ENCODE results near the gene NXPH4.

The NXPH4 gene

DNA sequence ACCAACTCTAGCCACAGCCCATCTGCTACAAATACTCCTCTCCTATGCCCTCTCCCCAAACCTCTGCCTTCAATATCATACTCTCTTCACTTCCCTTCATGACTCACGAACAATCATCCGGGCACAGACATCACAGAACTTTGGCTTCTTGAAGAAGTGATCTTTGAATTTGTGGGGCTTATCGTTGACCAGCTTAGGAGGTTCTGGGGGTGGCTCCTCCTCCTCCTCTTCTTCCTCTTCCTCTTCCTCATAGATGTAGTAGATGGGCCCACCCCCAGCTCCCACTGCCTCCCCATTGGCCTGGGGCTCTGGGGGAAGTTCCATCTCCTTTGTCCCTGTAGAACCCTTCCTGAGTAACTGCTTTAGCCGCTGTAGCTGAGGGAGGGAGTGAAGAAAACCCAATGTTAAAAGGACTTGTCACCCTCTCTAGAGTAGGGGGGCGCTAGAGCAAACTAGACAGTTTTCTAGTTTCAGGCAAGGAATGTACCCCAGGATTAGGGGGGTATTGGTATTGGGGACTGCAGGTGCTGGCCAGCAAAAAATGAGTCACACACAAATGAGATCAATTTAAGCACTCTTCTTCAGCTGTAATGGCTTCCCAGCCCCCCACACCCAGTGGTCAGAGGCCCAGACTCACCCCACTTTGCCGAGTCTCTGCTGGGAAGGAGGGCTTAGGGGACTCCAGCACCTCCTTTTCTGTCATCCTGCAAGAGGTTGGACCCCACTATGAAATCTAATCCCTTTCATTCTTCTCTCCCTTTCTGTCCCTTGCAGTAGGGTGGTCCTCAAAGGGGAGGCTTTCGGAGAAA lies 32.5 kb downstream of the NXPH4 start:
- DNase-seq: no peak

GRCh38 chr12:57250541-57250940 lies 33.9 kb downstream of the NXPH4 start:
- no peak for DNase-seq

GRCh38 chr12:57250956-57251355 lies 34.4 kb downstream of the NXPH4 start, which contains the start of gene STAC3:
TSS of gene STAC3 (minus strand) at chr12:57251187. CDS start at chr12:57249636, 1,551 bp downstream.
- no peak for DNase-seq

DNA sequence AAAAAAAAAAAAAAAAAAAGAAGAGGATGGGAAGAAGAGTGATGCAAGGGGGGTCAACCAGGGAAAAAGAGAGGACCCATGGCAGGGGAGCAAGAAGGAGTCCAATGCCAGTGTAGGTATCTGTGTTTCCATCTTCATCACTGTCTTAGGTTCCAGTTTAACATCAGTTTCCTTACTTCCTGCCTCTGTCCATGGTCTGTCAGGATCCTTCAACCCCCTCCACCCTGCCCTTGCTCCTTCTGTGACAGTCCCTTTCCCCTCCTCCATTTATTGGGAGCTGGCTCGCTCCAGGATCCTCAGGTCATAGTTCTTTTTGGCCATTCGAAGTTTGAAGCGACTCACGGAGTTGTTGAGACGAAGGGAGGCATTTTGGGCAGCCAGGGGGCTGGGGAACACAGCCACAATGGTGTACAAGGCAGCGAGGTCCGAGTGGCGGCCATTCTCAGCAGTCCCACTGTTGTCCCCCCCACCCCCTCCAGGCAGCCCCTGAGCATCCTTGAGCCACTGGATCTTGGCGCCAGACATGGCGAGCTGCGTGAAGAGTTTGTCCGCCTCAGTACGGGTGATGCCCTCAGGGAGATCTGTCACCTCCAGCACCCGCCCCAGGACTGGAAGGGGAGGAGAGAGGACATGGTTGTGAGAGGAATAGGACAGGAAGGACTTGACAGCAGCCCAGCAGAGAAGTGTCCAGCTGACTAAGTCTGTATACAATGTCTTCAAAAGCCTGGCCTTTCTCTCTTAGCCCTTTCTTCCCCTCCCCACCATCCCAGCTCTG lies 38.1 kb downstream of the NXPH4 start:
- no peak for DNase-seq

DNA sequence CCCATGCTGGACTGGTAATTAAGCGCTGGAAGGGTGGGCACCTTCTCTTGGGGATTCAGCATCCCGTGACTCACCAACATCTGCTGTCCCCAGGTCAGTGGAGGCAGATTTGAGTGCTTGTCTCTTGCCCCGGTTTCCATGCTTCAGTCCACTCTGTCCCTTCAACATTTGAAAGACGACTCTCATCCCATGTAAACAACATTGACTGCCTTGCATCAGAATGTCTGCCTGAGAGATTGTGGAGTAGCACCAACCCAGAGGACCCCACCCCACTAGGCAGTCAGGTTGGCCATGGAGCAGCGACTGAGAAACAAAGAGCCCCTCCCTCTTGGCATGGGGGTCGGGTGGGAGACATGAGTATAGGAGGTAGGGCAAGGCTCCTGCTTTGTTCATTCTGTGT lies 39.3 kb downstream of the NXPH4 start:
- DNase-seq: no peak

DNA sequence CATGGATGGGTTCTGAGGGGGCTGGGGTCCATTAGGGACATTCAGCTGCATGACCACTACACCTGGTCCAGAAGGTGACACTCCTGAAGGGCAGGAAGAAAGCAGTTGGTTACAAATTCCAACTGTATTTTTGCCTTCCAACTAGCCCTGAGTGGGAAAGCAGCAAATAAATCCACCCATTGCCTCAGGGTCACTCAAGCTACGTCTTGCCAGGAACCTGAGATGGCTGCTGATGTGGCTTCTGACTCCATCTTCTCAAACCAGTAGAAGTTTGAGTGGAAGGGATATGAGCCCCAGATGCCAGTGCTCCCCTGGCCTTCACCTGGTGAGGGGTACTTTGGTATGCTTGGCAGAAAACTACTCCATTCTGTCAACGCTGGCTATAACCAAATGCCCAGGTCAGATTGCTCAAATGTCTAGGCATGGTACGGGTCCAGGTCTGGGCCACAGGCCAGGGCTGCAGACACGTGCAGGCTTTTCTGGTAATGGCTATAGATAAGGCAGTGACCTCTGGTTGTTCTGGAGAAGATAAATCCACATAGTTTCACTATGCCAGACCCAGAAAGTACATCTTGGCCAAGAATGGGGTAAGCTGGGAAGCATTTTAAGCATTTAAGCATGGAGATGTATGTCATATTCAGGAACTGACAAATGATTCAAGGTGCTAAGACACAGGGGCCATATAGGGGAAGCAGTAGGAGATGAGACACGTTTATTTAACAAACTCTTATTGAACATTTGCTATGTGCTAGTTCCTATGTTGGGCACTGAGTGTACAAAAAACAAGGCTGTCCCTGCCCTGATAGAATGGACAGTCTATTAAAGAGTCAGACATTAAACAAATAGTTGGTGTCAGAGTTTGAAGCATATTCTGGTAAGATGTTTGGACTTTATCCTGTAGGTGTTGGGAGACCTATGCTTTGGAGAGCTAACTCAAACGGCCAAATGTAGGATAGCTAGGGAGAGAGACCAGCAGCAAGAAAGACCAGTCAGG lies 42.7 kb downstream of the NXPH4 start:
- no peak for DNase-seq

DNA sequence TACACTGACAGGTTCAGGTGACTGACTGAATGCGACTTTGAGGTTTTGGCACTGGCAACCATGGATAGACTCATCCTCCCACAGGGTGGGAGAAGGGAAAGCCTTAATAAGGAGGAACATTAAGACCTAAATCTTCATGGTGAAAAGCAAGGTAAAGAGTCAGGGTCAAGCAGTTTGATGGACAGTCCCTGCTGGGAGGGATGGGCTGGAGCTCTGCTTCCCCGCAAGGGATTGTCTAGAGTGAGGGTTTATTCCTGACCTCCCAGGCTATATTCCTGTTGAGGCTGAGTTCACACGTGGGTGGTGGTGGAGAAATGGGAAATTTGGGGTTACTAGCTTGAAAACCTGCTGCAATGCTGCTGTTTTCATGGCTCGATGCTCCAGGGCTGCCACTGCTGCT lies 43.8 kb downstream of the NXPH4 start:
- no peak for DNase-seq

DNA sequence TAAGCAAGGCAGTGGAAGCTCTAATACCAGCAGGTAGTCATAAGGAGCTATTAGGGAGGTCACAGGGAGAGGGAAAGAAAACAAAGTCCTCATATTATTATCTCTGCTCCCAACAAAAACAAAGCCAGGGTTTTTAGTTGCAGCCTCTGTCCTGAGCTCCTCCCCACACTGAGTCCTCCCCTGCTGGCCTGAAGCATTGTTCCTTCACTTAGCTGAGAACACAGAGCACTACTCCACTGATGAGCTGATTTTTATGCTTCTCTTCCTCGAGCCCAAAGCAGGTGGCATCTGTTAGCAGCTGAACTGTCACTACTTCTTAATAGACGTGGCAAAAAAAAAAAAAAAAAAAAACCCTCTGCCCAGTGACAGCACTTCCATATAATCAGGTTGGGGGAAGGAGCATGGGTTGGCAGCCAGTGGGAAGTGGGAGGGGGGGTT lies 44.9 kb downstream of the NXPH4 start:
- no peak for DNase-seq

DNA sequence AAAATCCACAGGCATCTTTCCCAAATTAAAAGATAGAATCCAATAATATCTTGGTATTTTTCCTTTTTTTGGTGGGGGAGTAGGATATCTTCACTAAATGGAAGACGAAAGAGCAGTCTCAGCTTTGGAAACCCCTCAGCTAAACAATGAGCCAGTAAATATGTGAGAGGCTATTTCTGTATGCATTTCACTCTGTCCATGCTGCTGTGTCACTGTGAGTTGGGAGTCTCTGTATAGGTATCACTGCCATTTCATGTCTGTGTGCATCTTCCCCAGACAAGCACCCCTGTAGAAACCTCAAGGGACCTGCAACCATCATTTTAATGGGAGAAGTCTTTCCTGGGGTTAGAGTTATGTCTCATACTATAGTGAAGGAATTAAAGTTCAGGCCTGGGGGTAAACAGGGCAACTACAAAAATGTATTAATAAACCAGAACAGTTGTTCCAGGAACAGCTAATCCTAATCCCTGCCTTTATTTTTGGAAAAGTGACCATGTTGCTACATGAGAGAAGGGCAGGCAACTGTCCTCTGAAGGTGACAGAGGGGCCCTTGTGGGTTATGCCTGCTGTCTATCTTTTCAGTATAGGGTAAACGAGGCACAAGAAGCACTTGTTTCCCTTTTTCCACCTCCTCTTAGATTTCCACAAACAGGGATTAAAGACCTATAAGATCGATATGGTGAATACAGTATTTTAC lies 45.7 kb downstream of the NXPH4 start:
- DNase-seq: no peak

DNA sequence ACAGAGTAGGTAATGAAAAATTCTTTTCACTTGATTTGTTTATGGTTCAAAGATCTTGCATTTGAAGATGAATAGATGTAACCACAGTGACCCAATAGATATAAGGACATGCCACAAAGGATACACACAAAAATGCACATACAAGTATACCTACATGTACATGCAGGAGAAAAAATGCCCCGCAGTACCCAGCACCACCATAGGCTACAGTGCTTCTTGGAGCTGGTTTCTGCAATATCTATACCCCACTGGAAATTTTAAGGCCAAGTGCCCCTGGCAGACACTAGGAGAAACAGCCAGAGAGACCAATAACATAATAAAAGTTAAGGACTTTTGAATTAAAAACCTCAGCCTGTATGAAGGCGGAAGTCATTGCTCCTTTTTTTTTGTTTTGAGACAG lies 46.5 kb downstream of the NXPH4 start:
- DNase-seq: no peak

DNA sequence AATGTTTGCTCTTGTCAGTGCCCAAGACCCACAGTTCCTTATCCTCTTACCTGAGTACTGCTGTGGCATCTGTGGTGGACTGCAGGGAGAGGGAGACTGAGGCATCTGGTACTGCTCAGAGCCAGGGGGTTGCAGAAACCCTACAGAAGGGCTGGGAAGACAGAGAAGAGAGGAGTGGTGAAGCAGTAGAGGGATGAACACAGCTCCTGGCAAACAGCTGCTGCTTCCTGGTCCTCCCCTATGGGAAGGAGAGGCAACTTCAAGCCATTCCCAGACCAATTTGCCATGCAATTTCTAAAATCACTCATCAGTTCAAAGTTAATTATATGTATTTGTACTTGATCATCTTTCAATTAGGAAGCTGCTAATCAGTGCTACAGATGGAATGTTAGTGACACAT lies 50.1 kb downstream of the NXPH4 start:
- DNase-seq: no peak

GRCh38 chr12:57268264-57268663 lies 51.7 kb downstream of the NXPH4 start:
- no peak for DNase-seq

DNA sequence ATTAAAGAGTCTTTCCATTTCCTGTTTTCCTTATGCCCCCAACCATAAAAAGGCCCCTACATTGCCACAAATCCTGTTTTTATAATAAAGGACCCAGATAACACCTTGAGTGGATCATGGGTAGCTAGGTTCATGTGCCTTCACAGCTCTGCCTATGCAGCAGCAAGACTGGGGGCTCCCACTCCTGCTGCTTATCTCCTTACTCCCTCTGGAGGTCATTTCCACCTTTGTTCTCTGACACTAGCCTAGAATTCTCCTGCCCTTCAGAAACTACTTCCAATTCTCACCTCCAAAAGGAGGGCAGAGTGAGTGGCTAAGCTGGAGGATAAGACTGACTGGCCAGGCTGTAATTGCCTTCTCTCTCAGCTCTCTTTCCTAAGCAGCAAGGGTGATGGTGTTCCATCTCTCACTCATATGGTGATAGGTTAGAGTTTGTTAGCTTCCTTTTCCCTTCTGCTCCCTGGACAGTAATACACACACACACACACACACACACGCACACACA lies 54.4 kb downstream of the NXPH4 start:
- DNase-seq: no peak

DNA sequence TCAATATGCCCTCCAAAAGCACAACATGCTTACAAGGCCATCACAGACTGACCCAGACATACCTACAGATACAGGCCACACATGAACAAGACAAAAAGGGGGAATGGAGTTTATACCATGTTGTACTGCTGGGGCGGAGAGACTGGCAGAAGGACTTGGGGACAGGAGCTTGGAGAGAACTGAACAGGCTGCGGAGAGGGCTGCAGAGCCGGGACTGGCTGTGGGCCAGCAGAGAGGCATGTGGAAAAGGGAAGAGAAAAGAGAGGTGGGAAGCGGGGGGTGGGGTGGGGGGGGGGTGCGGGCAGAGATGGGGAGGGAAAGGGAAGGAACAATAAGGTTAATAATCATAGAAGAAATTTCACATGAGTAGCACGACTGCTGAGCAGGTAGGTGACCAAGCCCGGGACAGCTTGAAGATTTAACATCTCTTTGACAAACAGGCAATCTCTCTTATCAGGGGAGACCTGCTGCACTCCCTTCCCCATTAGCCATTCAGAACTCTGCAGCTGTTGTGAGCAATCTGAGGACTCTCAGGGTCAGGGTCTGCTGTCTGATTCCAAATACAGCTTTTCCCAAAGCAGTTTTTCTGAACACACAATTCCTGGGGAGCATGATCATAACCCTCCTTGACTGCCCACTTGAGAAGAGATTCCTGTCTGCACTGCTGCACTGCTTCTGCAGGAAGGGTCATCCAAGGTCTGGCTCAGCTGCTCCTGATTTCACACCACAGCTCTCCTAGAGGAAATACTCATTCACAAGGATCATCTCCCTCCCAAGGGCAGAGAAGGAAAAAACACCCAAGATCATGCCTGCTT lies 56.0 kb downstream of the NXPH4 start:
- no peak for DNase-seq

DNA sequence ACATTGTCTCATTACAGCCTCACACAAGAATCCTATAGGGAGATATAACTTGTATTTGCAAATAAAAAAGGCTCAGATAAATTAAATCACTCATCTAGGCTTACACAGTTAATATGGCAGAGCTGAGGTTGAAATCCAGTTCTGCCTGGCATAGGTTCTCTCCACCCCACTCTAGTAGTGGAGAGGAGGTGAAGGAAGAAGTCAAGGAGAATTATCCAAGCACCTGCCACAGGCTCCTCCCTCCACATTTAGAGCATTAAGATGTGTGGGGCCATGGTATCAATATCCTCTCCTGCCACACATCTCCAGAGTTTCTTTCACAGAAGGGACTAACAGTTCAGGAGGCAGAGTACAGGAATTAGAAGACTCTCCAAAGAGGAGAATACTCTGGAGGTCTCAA lies 56.9 kb downstream of the NXPH4 start:
- DNase-seq: no peak
